Upper lobe of left lung (tissue), 4 donors: ENCODE measurements around the gene C1QTNF5.

Source experiments
- EP300 ChIP-seq, 4 donors: sonication (generic); formaldehyde crosslinking; IDR thresholded peaks; one replicate each; pipeline ENCODE4 v1.5.1; 2017; ENCODE audit warnings: antibody characterized with exemption in 4 of 4, control low read depth in 2 of 4
- POLR2A ChIP-seq, 4 donors: fragments of 450-650 bp; IDR thresholded peaks; one replicate each; pipeline ENCODE4 v1.5.1; 2016 to 2017; ENCODE audit warnings: antibody characterized with exemption in 4 of 4, mild to moderate bottlenecking in 2 of 4
- POLR2AphosphoS5 ChIP-seq, 2 donors: sonication (generic); formaldehyde crosslinking; IDR thresholded peaks; one replicate each; pipeline ENCODE4 v1.5.1; 2017; ENCODE audit warnings: antibody characterized with exemption in 2 of 2
- TF ChIP-seq, protein P1 (sequence below), 6 experiments: fragments of 450-650 bp in 4 of 6; fragments of 200-600 bp in 2 of 6; sonication (generic) in 2 of 6; IDR thresholded peaks; one replicate each; pipeline ENCODE4 v1.5.1; 2016 to 2019; ENCODE audit warnings: antibody characterized with exemption in 6 of 6

- TF ChIP-seq, protein P1, sequence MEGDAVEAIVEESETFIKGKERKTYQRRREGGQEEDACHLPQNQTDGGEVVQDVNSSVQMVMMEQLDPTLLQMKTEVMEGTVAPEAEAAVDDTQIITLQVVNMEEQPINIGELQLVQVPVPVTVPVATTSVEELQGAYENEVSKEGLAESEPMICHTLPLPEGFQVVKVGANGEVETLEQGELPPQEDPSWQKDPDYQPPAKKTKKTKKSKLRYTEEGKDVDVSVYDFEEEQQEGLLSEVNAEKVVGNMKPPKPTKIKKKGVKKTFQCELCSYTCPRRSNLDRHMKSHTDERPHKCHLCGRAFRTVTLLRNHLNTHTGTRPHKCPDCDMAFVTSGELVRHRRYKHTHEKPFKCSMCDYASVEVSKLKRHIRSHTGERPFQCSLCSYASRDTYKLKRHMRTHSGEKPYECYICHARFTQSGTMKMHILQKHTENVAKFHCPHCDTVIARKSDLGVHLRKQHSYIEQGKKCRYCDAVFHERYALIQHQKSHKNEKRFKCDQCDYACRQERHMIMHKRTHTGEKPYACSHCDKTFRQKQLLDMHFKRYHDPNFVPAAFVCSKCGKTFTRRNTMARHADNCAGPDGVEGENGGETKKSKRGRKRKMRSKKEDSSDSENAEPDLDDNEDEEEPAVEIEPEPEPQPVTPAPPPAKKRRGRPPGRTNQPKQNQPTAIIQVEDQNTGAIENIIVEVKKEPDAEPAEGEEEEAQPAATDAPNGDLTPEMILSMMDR (IDR thresholded peaks at IDR 0.05), result no peak
- no peak for TF ChIP-seq EP300 (IDR thresholded peaks at IDR 0.05)
- TF ChIP-seq POLR2A (IDR thresholded peaks at IDR 0.05), result no peak
- no peak for TF ChIP-seq POLR2AphosphoS5 (IDR thresholded peaks at IDR 0.05)
Measured at GRCh38 chr11:119384332-119384731, 43.6 kb upstream of the C1QTNF5 start.
